ENCODE data around the gene CXCR6.

Gene CXCR6

GRCh38 chr3:45922039-45922326 lies 21.3 kb upstream of the CXCR6 start:
- no peak for DNase-seq (ENCODE audit: low read depth)

DNA sequence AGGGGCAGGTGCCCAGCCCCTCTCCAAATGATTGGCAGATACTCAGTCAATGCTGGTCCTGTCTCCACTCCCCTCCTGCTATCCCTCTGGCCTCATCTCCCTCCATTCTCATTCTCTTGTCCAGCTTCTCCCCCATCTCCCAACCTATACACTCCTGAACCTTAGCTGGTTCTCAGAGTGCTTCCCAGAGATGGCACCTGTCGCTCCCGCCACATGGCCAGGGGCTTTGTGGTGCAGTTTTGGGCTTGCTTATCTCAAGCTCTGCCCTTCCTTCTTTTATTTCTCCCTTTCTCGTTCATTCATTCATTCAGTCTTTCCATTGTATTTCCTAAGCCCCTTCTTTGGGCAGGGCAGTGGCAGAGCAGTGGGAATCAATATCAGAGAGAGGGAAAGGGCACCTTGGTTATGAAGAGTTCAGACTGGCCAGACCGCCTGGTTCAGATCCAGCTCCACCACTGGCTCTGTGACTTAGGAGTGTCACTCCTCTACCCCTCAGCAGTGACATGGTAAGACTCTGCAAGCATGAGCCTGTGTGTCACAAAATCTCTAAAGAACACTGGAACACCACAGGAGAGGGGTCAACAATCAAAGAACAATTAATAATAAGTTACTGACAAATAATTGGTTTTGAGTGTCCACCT lies 20.2 kb upstream of the CXCR6 start:
- DNase-seq (ENCODE audit: low read depth), result no peak

DNA sequence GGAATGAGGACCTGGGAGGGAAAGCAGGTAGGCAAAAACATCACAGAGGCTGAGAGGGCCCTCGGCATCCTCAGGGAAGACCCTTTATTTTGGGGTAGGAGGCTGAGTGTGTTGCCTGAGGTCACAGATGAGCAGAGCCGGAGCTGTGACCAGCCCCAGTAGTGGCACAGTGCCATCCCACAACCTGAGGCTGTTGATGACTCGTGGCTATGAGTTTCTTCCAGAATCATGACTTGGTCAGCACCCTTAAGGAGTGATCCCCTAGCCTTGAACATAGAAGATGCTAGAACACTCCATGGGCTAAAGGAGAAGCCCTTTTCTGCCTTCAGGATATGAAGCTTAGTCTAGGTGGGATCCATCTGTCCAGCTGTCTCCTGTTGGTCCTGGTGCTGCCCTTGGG lies 19.5 kb upstream of the CXCR6 start:
- DNase-seq (ENCODE audit: low read depth), result no peak

DNA sequence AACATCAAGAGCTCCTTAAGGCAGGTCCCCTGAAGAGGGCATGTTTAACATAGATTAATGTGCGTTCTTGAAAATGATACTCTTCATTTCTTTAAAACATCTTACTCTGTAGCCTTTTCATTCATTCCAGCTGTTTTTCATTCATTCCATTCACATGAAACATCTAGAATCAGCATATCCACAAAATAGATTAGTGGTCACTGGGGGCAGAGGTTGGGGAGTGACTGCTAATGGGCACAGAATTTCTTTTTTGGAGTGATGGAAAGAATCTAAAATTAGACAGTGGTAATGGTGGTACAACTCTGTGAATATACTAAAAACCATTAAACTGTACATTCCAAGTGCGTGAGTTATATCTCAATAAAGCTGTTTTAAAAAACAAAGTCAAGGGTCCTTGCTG lies 15.4 kb upstream of the CXCR6 start:
- no peak for DNase-seq (ENCODE audit: low read depth)

GRCh38 chr3:45929042-45929679 lies 14.1 kb upstream of the CXCR6 start:
- DNase-seq (ENCODE audit: low read depth), result peak; percentile 34

DNA sequence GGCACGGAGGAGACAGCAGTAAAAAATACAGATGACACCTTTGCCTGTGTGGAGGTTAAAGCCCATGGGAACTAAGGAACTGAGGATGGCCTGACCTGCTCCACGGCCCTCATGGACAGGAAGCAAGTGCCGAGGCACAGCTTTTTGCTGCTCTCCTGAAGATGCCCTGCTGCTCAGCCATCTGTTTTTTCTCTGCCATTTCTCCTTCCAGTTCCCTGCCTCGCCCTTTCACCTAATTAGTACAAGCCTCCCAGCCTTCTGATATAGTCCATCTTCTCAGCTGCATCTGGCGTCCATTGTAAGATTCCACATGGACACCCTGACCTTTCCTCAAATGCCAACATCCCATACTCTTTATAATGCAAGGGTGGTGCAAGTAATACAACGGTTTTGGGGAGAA lies 11.8 kb upstream of the CXCR6 start:
- DNase-seq (ENCODE audit: low read depth), result no peak

- DNase-seq (ENCODE audit: low read depth), result no peak
Observed at GRCh38 chr3:45932112-45932511, 11.2 kb upstream of the CXCR6 start.

DNA sequence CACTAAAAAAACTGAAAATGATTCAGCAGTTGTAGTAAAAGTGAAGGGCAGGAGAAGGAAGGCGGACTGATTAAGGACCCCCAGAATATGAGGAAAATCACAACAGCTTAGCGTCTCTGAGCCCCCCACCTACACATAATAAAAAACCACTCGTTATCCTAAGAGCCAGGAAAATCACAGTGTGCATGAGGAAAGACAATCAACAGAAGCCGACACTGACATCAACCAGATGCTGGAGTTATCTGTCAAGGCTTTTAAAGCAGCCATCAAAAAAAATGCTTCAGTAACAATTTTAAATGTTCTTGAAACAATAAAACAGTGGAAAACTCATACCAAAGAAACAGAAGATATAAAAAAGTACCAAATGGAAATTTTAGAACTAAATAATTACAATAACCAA lies 9.7 kb upstream of the CXCR6 start:
- no peak for DNase-seq (ENCODE audit: low read depth)

DNA sequence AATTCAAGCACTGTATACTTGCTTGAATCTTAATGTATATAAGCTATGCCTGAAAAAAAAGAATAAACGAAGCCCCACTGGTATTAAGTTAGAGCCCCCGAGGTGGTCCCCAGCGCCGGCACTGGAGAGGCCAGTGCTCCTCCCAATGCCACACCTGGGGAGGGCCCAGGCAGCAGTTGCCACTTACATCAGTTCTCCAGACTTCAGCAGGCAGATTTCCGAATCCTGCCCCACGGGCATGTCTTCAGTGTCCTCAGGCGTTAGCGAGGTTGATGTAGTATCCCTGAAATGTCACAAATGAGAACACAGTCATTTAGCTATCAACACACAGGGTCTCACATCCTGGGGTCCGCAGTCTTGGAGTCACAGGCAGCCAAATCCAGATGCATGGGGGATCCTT lies 7.0 kb upstream of the CXCR6 start:
- no peak for DNase-seq (ENCODE audit: low read depth)

GRCh38 chr3:45937206-45938042 lies 5.8 kb upstream of the CXCR6 start:
- no peak for DNase-seq (ENCODE audit: low read depth)

GRCh38 chr3:45938043-45938435 lies 5.2 kb upstream of the CXCR6 start:
- no peak for DNase-seq (ENCODE audit: low read depth)

DNA sequence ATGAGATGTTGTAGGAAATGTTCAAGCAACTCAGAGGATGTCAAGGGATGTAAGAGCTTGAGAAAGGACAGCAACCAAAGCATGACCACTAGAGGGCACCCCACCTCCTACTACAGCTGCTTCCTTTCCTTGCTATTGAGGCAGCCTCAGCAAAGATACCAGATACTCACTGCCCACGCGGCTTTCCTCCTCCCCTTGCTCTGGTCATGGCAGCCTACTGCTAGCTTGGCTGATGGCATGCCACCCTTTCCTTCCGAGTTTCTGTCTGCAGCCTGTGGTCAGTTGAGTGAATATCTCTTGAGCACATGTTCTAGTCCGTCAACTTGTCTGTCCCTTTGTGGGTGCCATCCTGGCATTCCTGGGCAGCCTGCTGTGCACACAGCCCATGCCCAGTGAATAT lies 4.4 kb upstream of the CXCR6 start:
- DNase-seq (ENCODE audit: low read depth), result peak; percentile 73

DNA sequence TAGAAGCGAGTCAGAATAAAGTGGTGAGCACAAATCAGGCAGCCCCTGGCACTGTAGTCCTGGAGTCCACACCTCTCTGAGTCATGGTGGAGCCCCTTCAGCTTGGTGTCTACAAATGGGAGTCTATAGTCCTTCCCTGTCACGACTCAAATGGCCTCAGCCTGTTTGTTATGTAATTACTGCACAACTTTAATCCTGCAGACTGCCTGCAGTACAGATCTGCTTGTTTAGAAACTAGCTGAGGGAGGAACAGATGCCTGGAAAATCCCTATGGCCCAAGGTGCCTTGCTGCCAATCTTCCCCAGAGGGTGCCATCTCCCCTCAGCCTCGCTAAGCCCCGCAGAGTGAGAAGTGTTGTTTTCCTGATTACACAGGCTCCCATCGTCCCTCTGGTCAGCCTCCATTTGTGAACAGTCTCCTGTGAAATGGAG lies 3.9 kb upstream of the CXCR6 start:
- no peak for DNase-seq (ENCODE audit: low read depth)

GRCh38 chr3:45940004-45940780 lies 3.1 kb upstream of the CXCR6 start:
- DNase-seq (ENCODE audit: low read depth), result no peak

DNA sequence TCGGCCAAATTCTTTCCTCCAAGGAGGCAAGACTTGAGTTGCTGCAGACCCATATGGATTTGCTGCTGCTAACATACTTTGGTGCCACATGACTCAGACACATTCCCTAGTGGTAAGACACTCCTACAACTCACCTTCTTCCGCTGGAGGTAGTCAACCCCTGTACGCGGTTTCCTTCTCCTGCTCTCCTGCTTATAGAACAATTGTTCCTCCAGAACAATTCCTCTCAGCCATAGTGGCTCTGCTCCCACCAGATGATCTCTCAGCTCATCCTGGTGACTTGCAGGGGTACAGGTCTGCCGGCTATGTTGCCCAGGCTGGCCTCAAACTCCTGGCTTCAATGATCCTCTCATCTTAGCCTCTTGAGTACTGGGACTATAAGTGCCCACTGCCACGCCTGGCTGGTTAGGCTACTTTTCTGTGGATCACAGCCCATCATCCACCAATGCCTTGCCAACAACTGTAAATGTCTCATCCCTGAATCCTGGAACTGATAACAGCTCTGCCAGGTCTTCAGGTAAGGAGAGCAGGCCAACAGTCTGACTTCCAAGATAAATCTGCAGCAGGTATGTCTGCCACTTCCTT lies 2.4 kb upstream of the CXCR6 start:
- no peak for DNase-seq (ENCODE audit: low read depth)

GRCh38 chr3:45942051-45942825 lies 1.0 kb upstream of the CXCR6 start:
- DNase-seq (ENCODE audit: low read depth), result no peak

DNA sequence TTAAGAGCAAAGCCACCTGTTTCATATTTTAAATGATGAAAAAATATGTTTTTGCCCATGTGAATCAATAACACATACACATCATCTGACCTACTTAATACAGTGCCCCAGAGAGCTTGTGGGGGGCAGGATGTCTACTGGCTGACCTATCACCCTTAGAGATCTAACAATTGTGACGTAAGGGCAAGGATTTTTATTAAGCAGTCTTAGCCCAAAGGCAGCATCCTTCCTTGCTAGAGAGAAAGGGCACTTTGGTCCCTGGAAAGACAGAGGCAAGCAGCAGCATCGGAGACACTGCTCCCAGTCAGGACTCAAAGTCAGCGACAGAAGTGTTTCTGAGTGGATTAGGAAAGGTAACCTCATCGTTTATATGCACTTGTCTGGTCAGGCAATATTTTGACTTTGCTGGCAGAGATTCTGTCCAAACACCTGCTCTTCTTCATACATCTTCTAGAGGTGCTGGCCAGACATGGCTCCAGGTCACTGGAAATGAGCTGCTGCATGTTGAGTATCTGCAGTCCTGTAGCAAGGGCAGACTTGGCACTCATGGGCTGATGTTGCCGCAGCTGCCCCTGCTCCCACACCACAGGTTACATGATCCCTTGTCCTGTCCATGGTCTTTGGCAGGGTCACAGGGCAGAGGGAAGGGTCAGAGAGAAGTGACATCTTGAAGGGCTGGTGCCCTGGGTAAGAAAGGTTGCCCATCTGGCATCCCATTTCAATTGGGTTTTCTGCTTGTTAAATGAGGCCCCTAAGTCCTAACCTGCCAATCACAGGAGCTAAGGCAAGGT lies 1.8 kb downstream of the CXCR6 start:
- no peak for DNase-seq (ENCODE audit: low read depth)

DNA sequence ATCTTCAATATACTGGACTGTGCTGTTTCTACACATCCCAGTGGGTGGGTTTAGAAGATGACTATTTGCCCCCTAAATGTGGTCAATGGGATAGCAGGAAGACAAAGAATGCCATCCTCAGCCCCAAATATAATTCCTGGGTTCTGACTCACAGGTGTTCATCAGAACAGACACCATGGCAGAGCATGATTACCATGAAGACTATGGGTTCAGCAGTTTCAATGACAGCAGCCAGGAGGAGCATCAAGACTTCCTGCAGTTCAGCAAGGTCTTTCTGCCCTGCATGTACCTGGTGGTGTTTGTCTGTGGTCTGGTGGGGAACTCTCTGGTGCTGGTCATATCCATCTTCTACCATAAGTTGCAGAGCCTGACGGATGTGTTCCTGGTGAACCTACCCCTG lies 3.0 kb downstream of the CXCR6 start:
- DNase-seq (ENCODE audit: low read depth), result no peak

DNA sequence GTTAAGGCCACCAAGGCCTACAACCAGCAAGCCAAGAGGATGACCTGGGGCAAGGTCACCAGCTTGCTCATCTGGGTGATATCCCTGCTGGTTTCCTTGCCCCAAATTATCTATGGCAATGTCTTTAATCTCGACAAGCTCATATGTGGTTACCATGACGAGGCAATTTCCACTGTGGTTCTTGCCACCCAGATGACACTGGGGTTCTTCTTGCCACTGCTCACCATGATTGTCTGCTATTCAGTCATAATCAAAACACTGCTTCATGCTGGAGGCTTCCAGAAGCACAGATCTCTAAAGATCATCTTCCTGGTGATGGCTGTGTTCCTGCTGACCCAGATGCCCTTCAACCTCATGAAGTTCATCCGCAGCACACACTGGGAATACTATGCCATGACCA lies 3.6 kb downstream of the CXCR6 start:
- DNase-seq (ENCODE audit: low read depth), result no peak

DNA sequence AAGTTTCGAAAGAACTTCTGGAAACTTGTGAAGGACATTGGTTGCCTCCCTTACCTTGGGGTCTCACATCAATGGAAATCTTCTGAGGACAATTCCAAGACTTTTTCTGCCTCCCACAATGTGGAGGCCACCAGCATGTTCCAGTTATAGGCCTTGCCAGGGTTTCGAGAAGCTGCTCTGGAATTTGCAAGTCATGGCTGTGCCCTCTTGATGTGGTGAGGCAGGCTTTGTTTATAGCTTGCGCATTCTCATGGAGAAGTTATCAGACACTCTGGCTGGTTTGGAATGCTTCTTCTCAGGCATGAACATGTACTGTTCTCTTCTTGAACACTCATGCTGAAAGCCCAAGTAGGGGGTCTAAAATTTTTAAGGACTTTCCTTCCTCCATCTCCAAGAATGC lies 4.1 kb downstream of the CXCR6 start:
- DNase-seq (ENCODE audit: low read depth), result no peak

DNA sequence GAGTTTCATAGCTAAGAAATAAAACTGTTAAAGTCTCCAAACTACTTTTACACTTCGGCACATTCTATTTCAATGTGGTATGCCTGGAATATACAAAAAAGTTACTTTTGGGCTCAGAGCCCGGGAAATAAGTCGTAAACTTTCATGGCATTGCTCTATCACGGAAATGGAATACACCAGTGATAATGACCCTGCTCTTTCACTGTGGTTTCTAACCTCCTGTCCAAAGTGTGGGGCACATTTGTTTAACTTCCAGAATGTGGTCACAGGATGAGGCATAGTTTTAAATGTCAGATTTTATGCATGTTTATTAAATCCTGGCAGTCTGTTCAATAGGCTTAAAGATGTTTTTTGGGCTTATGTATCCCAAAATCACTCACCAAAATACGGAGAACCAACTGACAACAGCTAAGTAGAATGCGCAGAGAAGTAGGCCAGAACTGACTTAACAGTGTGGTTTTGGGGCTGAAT lies 5.1 kb downstream of the CXCR6 start:
- DNase-seq (ENCODE audit: low read depth), result no peak

Data from stimulated activated CD8-positive, alpha-beta memory T cell treated with anti-CD3 and anti-CD28 coated beads, Interleukin-15, amount 100 ng/mL, for 1 hour (primary cell).